HL-60 (cell line): Measurements from ENCODE around the gene ARSG.

Experiments used
- POLR2AphosphoS5 ChIP-seq: IDR thresholded peaks from 2 replicates; pipeline ENCODE4 v1.6.1; 2012; ENCODE audit warnings: low read depth
- TF ChIP-seq, protein P1 (sequence below): IDR thresholded peaks from 2 replicates; pipeline ENCODE4 v1.6.1; 2012; ENCODE audit warnings: low read depth; ENCODE audit not compliant: insufficient replicate concordance
- TF ChIP-seq, protein P2 (sequence below): IDR thresholded peaks from one replicate; pipeline ENCODE4 v1.5.1; 2011; ENCODE audit warnings: low read length, control low read depth, inconsistent platforms; ENCODE audit not compliant: insufficient read depth

DNA sequence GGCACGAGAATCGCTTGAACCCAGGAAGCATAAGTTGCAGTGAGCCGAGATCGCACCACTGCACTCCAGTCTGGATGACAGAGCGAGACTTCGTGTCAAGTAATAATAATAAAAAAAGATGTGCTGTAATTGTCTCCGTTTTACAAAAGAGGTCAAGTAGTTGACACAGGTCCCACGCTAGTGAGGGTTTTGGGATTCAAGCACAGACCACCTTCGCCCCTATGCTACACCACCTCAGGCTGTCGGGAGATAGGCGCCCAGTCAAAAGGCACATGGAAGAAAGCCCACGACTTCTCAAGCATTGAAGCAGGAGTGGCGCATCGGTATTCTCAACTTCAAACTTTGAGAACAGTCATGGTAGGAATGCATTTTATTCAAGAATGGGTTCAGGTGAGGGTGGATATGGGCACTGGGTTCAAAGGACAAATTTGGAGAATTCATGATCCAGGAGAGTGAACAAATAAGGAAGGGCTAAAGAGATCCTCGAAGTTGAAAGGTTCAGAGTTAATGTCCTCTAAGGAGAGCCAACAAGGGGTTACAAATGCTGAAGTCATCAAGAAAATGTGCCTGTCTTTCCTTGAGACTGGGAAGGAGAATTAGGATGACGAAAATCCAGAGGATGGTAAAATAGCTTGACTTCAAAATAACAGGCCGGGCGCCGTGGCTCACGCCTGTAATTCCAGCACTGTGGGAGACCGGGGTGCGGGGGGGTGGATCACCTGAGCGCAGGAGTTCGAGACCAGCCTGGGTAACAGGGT lies 44.8 kb upstream of the ARSG start:
- TF ChIP-seq, protein P1, sequence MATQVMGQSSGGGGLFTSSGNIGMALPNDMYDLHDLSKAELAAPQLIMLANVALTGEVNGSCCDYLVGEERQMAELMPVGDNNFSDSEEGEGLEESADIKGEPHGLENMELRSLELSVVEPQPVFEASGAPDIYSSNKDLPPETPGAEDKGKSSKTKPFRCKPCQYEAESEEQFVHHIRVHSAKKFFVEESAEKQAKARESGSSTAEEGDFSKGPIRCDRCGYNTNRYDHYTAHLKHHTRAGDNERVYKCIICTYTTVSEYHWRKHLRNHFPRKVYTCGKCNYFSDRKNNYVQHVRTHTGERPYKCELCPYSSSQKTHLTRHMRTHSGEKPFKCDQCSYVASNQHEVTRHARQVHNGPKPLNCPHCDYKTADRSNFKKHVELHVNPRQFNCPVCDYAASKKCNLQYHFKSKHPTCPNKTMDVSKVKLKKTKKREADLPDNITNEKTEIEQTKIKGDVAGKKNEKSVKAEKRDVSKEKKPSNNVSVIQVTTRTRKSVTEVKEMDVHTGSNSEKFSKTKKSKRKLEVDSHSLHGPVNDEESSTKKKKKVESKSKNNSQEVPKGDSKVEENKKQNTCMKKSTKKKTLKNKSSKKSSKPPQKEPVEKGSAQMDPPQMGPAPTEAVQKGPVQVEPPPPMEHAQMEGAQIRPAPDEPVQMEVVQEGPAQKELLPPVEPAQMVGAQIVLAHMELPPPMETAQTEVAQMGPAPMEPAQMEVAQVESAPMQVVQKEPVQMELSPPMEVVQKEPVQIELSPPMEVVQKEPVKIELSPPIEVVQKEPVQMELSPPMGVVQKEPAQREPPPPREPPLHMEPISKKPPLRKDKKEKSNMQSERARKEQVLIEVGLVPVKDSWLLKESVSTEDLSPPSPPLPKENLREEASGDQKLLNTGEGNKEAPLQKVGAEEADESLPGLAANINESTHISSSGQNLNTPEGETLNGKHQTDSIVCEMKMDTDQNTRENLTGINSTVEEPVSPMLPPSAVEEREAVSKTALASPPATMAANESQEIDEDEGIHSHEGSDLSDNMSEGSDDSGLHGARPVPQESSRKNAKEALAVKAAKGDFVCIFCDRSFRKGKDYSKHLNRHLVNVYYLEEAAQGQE: no peak
- TF ChIP-seq, protein P2, sequence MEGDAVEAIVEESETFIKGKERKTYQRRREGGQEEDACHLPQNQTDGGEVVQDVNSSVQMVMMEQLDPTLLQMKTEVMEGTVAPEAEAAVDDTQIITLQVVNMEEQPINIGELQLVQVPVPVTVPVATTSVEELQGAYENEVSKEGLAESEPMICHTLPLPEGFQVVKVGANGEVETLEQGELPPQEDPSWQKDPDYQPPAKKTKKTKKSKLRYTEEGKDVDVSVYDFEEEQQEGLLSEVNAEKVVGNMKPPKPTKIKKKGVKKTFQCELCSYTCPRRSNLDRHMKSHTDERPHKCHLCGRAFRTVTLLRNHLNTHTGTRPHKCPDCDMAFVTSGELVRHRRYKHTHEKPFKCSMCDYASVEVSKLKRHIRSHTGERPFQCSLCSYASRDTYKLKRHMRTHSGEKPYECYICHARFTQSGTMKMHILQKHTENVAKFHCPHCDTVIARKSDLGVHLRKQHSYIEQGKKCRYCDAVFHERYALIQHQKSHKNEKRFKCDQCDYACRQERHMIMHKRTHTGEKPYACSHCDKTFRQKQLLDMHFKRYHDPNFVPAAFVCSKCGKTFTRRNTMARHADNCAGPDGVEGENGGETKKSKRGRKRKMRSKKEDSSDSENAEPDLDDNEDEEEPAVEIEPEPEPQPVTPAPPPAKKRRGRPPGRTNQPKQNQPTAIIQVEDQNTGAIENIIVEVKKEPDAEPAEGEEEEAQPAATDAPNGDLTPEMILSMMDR: no peak
- TF ChIP-seq POLR2AphosphoS5: no peak
